ENCODE results near the gene SPNS2. TPM values are rescaled to one million over a fixed set of nuclear protein-coding genes. Genes with fewer than 3 reads are reported as not detected.

Gene SPNS2
- total RNA-seq, 1 experiment from 2014 or later, result not detected

DNA sequence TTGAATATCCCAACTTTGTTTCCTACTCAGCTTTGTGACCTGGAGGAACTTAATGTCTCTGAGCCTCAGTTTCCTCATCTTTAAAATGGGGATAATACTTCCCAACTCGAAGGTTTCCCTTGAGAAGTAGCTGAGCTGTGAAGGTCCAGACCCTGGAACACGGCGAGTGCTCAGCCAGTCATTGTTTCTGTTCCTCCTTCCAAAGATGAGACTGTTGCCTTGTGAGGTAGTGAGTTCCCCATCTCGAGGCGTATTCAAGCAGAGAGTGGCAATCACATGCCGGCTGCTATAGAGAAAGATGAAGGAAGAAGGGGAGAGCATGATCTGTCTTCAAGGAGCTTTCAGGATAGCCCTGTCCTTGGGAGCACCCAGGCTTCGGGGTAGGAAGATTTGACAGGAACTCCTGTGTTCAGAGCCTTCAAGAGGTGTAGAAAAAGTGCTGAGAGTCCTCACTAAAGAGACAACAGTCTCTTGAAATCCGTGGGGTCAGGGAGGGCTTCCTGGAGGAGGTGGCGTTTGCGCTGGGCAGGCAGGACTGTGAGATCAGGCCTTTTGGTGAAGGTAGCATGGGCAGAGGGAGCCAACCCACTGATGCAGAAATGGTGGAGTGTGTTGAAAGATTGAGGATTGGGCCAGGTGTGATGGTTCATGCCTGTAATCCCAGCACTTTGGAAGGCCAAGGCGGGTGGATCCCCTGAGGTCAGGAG lies 27.2 kb downstream of the SPNS2 start:
- peaks cover 31% of the 10 kb centered on the region for H3K27me3 Mint-ChIP-seq (ENCODE audit: insufficient read depth, unreplicated experiment)
- H3K4me1 Mint-ChIP-seq (ENCODE audit: insufficient read depth, unreplicated experiment), result peaks cover 6% of the 10 kb centered on the region
- ChIA-PET CTCF (no interaction called here), POLR2A (interaction anchor here (1.7 kb wide), 1 partner anchor 11 kb away, joined by 7 read pairs; no protein-coding TSS in a partner anchor)
- H3K4me3 Mint-ChIP-seq (ENCODE audit: unreplicated experiment), result no peak overlapping the region
- intact Hi-C loops (cut with micrococcal nuclease), result no loop called here
- peaks cover 11% of the 10 kb centered on the region for H3K36me3 Mint-ChIP-seq (ENCODE audit: insufficient read depth, unreplicated experiment)
- no TSS peak for BruUV-seq (replicated peaks)
- DNase-seq (ENCODE audit: unreplicated experiment), result no peak
- TF ChIP-seq, protein P1, sequence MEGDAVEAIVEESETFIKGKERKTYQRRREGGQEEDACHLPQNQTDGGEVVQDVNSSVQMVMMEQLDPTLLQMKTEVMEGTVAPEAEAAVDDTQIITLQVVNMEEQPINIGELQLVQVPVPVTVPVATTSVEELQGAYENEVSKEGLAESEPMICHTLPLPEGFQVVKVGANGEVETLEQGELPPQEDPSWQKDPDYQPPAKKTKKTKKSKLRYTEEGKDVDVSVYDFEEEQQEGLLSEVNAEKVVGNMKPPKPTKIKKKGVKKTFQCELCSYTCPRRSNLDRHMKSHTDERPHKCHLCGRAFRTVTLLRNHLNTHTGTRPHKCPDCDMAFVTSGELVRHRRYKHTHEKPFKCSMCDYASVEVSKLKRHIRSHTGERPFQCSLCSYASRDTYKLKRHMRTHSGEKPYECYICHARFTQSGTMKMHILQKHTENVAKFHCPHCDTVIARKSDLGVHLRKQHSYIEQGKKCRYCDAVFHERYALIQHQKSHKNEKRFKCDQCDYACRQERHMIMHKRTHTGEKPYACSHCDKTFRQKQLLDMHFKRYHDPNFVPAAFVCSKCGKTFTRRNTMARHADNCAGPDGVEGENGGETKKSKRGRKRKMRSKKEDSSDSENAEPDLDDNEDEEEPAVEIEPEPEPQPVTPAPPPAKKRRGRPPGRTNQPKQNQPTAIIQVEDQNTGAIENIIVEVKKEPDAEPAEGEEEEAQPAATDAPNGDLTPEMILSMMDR (IDR thresholded peaks at IDR 0.05; ENCODE audit: unreplicated experiment), result no peak
- H3K27ac Mint-ChIP-seq (ENCODE audit: low read depth, unreplicated experiment), result no peak overlapping the region
- H3K9me3 Mint-ChIP-seq (ENCODE audit: unreplicated experiment), result no peaks in the 10 kb centered on the region

DNA sequence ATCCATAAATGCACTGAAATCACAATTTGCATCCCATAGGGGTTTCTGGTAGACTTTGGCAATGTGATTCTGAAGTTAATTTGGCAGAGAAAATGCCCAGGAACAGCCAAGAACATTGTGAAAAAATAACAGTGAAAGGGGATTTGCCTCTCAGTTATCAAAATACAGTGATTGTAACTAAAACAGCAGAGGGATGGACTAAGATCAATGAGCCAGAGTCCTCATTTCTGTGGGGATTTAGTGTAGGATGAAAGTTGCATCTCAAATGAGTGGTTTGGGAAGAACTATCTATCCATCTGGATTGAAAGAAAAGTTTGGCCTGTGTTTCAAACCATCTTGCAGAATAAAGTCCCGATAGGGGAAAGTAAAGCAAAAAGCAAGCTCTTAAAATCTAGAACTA lies 28.5 kb downstream of the SPNS2 start:
- DNase-seq (ENCODE audit: unreplicated experiment), result no peak
- intact Hi-C loops (cut with micrococcal nuclease), result no loop called here
- BruUV-seq (replicated peaks), result no TSS peak
- H3K36me3 Mint-ChIP-seq (ENCODE audit: insufficient read depth, unreplicated experiment), result peaks cover 15% of the 10 kb centered on the region
- H3K4me3 Mint-ChIP-seq (ENCODE audit: unreplicated experiment), result no peak overlapping the region
- CTCF ChIA-PET, result interaction anchor here (0.6 to 1.0 kb wide), 3 partner anchors 40 to 483 kb away, joined by 3 to 4 read pairs (median 3); no protein-coding TSS in a partner anchor
- TF ChIP-seq, protein P1 (IDR thresholded peaks at IDR 0.05; ENCODE audit: unreplicated experiment), result no peak
- POLR2A ChIA-PET, result no interaction called here
- H3K9me3 Mint-ChIP-seq (ENCODE audit: unreplicated experiment), result no peaks in the 10 kb centered on the region
- no peaks in the 10 kb centered on the region for H3K4me1 Mint-ChIP-seq (ENCODE audit: insufficient read depth, unreplicated experiment)
- H3K27ac Mint-ChIP-seq (ENCODE audit: low read depth, unreplicated experiment), result no peak overlapping the region
- H3K27me3 Mint-ChIP-seq (ENCODE audit: insufficient read depth, unreplicated experiment), result peaks cover 38% of the 10 kb centered on the region

DNA sequence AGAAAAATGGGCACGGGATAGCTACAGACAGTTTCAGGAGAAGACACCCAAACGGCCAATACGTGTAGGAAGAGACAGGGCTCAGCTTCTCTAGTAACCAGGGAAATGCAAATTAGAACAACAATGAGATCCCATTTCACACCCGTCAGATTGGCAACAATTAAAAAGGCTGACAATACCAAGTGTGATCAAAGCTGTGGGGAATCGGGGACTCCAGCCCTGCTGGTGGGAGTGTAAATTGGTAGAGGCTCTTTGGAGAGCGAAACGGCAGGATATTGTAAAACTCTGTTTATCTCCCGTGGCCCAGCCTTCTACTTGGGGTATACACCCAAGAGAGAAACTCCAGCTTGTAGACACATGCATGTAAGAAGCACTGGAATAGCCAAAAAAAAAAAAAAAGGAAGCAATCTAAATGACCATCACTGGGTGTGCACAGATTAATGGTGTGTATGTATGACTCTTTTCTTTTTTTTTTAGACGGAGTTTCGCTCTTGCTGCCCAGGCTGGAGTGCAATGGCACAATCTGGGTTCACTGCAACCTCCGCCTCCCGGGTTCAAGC lies 29.0 kb downstream of the SPNS2 start:
- TF ChIP-seq, protein P1 (IDR thresholded peaks at IDR 0.05; ENCODE audit: unreplicated experiment), result no peak
- intact Hi-C loops (cut with micrococcal nuclease), result no loop called here
- H3K9me3 Mint-ChIP-seq (ENCODE audit: unreplicated experiment), result no peaks in the 10 kb centered on the region
- H3K4me3 Mint-ChIP-seq (ENCODE audit: unreplicated experiment), result no peak overlapping the region
- no peak overlapping the region for H3K27ac Mint-ChIP-seq (ENCODE audit: low read depth, unreplicated experiment)
- H3K27me3 Mint-ChIP-seq (ENCODE audit: insufficient read depth, unreplicated experiment), result peaks cover 43% of the 10 kb centered on the region
- ChIA-PET POLR2A (no interaction called here), CTCF (interaction anchor here (0.6 to 1.0 kb wide), 3 partner anchors 39 to 483 kb away, joined by 3 to 4 read pairs (median 3); no protein-coding TSS in a partner anchor)
- no peaks in the 10 kb centered on the region for H3K4me1 Mint-ChIP-seq (ENCODE audit: insufficient read depth, unreplicated experiment)
- no TSS peak for BruUV-seq (replicated peaks)
- peaks cover 15% of the 10 kb centered on the region for H3K36me3 Mint-ChIP-seq (ENCODE audit: insufficient read depth, unreplicated experiment)
- no peak for DNase-seq (ENCODE audit: unreplicated experiment)

DNA sequence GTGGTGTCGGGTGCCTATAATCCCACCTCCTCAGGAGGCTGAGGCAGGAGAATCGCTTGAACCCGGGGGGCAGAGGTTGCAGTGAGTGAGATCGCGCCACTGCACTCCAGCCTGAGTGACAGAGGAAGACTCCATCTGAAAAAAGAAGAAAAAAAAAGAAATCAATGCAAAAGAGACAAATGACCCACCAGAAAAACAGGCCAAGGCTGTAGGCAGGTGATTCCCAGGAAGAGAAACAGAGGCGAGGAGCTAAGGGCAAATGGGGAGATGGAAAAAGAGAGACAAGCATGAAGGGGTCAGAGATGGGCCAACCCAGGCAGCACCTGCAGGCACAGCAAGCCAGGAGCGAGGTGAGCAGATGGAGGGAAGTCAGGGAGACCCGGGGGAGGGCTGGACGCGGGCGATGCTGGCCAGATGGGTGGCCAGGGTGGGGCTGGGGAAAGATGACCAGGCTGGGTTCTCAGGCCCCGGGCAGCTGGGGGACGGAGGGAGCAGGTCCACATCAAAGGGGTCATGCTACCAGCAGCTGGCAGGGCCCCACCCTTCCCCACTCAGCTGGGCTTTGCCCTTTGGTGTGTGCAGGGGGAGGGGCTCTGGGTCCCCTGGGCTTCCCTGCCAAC lies 31.0 kb downstream of the SPNS2 start:
- Mint-ChIP-seq H3K36me3 (ENCODE audit: insufficient read depth, unreplicated experiment) (peaks cover 29% of the 10 kb centered on the region), H3K4me1 (ENCODE audit: insufficient read depth, unreplicated experiment) (peaks cover 5% of the 10 kb centered on the region), H3K9me3 (ENCODE audit: unreplicated experiment) (no peaks in the 10 kb centered on the region), H3K27me3 (ENCODE audit: insufficient read depth, unreplicated experiment) (peaks cover 43% of the 10 kb centered on the region), H3K4me3 (ENCODE audit: unreplicated experiment) (no peak overlapping the region), H3K27ac (ENCODE audit: low read depth, unreplicated experiment) (no peak overlapping the region)
- BruUV-seq (replicated peaks), result no TSS peak
- no peak for DNase-seq (ENCODE audit: unreplicated experiment)
- ChIA-PET POLR2A (no interaction called here), CTCF (interaction anchor here (0.7 kb wide), 1 partner anchor 36 kb away, joined by 3 read pairs; no protein-coding TSS in a partner anchor)
- TF ChIP-seq, protein P1 (IDR thresholded peaks at IDR 0.05; ENCODE audit: unreplicated experiment), result no peak
- intact Hi-C loops (cut with micrococcal nuclease), result no loop called here
